ENCODE measurements around the gene CDH23.

Gene CDH23

GRCh38 chr10:71618598-71618997 lies 221.9 kb downstream of the CDH23 start:
- TF ChIP-seq TAF1 (IDR thresholded peaks at IDR 0.05; ENCODE audit: borderline replicate concordance, insufficient read depth, low read length) = no peak
- no peak for TF ChIP-seq REST (IDR thresholded peaks at IDR 0.05; ENCODE audit: insufficient read depth in 1 of 2, low read depth in 2 of 2, low read length in 2 of 2)
- TF ChIP-seq FOXP2 (optimal IDR thresholded peaks at IDR 0.05; ENCODE audit: borderline replicate concordance, extremely low read depth, extremely low read length, insufficient read depth) = no peak
- no peak for TF ChIP-seq POLR2AphosphoS5 (IDR thresholded peaks at IDR 0.05; ENCODE audit: low read depth, low read length)
- TF ChIP-seq SIN3A (IDR thresholded peaks at IDR 0.05; ENCODE audit: borderline replicate concordance, insufficient read depth, low read length) = no peak

GRCh38 chr10:71620642-71621041 lies 223.9 kb downstream of the CDH23 start:
- no peak for TF ChIP-seq FOXP2 (optimal IDR thresholded peaks at IDR 0.05; ENCODE audit: borderline replicate concordance, extremely low read depth, extremely low read length, insufficient read depth)
- no peak for TF ChIP-seq TAF1 (IDR thresholded peaks at IDR 0.05; ENCODE audit: borderline replicate concordance, insufficient read depth, low read length)
- no peak for TF ChIP-seq REST (IDR thresholded peaks at IDR 0.05; ENCODE audit: insufficient read depth in 1 of 2, low read depth in 2 of 2, low read length in 2 of 2)
- TF ChIP-seq SIN3A (IDR thresholded peaks at IDR 0.05; ENCODE audit: borderline replicate concordance, insufficient read depth, low read length) = no peak
- TF ChIP-seq POLR2AphosphoS5 (IDR thresholded peaks at IDR 0.05; ENCODE audit: low read depth, low read length) = no peak

- TF ChIP-seq FOXP2 (optimal IDR thresholded peaks at IDR 0.05; ENCODE audit: borderline replicate concordance, extremely low read depth, extremely low read length, insufficient read depth) (no peak), POLR2AphosphoS5 (IDR thresholded peaks at IDR 0.05; ENCODE audit: low read depth, low read length) (no peak), SIN3A (IDR thresholded peaks at IDR 0.05; ENCODE audit: borderline replicate concordance, insufficient read depth, low read length) (no peak), TAF1 (IDR thresholded peaks at IDR 0.05; ENCODE audit: borderline replicate concordance, insufficient read depth, low read length) (no peak), REST (IDR thresholded peaks at IDR 0.05; ENCODE audit: insufficient read depth in 1 of 2, low read depth in 2 of 2, low read length in 2 of 2) (no peak)
Observed at GRCh38 chr10:71621231-71622153, 224.8 kb downstream of the CDH23 start.

GRCh38 chr10:71622154-71622526 lies 225.4 kb downstream of the CDH23 start:
- TF ChIP-seq TAF1 (IDR thresholded peaks at IDR 0.05; ENCODE audit: borderline replicate concordance, insufficient read depth, low read length) = no peak
- no peak for TF ChIP-seq SIN3A (IDR thresholded peaks at IDR 0.05; ENCODE audit: borderline replicate concordance, insufficient read depth, low read length)
- TF ChIP-seq FOXP2 (optimal IDR thresholded peaks at IDR 0.05; ENCODE audit: borderline replicate concordance, extremely low read depth, extremely low read length, insufficient read depth) = no peak
- no peak for TF ChIP-seq POLR2AphosphoS5 (IDR thresholded peaks at IDR 0.05; ENCODE audit: low read depth, low read length)
- TF ChIP-seq REST (IDR thresholded peaks at IDR 0.05; ENCODE audit: insufficient read depth in 1 of 2, low read depth in 2 of 2, low read length in 2 of 2) = no peak
